HG02970 (cell line): ENCODE measurements around the gene HBM.
"Not testable (repeated sequence)": the region's sequence is repeated elsewhere in the genome, so short reads cannot be mapped to it uniquely, and the experiment has no call there.

Experiments
- ATAC-seq: cut with Tn5 transposase; IDR thresholded peaks from one replicate; pipeline ENCODE4 v1.9.1; 2021; ENCODE audit warnings: mild to moderate bottlenecking, moderate library complexity, moderate number of reproducible peaks; ENCODE audit not compliant: unreplicated experiment, low FRiP score

HBM gene, protein sequence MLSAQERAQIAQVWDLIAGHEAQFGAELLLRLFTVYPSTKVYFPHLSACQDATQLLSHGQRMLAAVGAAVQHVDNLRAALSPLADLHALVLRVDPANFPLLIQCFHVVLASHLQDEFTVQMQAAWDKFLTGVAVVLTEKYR

DNA sequence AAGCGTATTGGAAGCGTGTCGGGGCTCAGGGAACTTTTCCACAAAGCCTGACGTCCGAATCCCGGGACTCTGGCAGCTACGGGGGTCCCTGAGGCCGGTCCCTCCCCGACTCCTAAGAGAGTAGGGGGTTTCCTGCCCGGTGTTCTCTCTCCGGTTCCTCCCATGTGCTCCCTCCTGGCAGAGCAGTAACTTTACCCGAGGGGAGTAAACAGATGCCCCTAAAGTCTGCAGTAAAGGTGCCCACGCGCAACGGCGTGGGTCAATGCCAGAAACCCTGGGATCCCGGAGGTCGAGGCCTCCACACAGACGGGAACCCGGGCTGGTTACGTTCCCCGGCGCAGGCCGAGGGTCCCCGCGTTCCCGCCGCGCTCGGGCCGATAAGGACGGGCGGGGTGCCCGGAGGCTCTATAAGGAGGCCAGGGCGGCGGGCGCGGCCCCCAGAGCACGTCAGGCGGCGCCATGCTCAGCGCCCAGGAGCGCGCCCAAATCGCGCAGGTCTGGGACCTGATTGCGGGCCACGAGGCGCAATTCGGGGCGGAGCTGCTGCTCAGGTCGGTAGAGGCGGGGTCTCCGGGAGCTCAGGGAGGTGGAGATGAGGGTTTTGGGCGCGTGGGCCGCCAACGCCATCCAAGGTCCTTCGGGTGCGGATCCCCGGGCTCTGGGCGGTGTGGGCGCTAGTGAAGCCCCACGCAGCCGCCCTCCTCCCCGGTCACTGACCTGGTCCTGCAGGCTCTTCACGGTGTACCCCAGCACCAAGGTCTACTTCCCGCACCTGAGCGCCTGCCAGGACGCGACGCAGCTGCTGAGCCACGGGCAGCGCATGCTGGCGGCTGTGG, at the start of gene HBM:
Gene HBM, plus strand, starts transcription at position 440 of the 836 bp plus-strand sequence. Its CDS starts 20 bp downstream, at position 460.
- ATAC-seq: no peak

DNA sequence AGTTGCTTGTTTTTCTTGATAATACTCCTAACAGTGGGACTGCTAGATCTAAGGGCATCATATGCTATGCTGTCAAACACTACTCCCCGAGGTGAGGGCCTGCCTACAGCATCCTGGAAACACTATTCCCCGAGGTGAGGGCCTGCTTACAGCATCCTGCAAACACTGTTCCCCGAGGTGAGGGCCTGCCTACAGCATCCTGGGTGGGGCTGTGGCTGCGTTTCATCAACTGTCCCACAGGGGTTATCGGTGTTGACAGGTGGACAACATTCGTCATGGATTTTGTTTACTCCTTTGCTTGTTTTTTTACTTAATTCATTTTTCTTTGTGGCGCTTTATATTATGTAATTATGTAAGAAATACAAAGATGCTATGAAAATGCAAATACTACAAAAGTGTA, 49.8 kb upstream of the HBM start:
- ATAC-seq: no peak

DNA sequence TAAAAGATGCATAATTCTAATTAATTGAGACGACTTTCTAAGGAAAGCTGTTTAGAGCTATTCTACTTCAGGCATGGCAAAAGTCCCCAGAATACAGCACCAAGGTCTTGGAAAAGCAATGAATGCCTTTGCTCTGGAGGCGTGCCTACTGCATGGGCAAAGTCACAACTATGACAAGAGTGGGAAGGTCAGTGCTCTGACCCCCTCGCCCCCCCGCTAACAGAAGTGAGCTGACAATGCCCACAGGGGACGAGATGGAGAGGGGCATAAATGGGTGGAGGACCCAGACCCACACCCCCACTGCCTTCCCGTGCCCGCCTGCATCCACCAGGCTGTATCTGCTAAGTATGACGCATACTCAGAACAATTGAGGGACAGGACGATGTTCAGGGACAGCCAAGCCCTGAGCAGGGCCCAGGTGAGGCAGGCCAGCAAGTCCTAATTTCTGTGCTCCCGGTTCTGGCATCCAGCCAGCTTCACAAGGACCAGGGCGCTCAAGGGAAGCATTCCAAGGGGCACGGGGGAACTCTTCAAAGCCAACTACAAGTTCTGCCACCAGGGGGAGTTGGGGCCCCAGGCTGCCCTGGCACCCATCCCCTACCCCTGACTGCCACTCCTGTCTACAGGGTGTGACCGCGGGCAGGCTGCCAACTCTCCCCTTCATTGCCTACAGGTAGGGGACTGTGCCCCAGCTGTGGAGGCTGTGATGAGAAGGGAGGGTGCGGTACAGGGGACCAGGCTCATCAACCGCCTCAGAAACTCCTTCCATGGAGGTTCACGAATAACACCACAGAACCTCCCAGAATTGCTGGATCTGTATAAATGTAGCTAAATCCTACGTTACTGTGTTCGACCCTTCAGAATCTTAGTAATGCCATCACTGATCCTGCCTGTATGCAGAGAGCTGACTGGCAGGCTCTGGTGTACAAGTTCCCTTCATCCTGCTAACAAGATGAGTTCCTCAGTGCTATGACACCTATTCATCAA, 48.1 kb upstream of the HBM start:
- ATAC-seq: no peak

DNA sequence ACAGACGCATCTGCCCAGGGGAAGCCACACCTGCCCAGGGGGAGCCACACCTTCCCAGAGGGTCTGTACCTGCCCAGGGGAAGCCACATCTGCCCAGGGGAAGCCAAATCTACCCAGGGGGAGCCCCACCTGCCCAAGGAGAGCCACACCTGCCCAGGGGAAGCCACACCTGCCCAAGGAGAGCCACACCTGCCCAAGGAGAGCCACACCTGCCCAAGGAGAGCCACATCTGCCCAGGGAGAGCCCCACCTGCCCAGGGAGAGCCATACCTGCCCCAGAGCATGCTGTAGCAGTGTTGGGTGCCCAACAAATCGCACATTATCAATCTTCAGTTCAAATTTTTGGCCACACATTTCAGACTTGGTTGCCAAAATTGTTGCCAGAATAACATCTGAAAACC, 46.9 kb upstream of the HBM start:
- ATAC-seq: no peak

DNA sequence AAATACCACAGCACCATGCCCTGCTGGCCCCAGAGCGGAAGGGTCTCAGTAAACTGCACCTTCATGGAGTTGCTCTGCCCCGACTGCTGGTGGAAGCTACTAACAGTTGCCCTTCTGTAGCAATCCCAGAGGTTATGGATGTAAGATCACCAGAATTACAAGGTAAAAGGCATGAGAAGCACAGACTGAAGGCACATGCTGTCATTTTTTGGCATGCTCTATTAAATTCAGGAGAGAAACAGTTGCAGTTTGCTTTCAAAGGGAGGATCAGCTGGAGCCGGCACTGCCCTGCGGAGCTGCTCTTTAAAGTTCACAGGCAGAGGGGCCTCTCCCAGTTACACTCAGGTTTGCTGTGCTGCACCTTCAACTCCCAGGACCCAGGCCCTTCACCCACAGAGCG, 46.5 kb upstream of the HBM start:
- ATAC-seq: no peak

DNA sequence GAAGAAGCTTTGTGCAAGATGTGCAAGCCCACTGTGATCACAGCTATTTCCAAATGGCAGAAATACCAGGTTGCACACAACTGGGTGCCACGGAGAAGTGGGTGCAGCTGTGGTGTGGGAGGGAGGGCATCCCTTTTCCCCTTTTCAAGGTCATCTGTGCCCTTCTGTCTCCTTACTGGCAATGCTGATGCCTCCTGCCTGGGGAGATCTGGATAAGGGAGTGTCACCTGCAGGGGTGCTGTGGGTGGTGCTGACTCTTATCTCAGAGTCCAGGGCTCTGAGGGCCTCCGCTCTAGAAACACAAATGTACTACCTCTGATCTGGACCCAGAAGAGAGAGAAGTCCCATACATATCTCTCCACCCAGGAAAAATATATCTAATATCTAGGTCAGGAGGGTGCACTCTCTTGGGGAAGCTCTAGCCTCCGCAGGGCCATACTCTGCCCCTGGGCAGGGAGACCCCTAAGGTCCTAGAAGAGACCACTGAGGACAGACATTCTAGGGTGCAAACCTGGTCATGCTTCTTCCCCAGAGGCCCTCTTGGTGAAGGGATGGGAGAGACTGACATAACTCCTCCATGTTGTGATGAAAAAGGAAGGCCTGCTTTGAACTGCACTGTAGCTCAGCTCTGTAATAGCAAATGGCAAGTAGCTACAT, 45.8 kb upstream of the HBM start:
- no peak for ATAC-seq

DNA sequence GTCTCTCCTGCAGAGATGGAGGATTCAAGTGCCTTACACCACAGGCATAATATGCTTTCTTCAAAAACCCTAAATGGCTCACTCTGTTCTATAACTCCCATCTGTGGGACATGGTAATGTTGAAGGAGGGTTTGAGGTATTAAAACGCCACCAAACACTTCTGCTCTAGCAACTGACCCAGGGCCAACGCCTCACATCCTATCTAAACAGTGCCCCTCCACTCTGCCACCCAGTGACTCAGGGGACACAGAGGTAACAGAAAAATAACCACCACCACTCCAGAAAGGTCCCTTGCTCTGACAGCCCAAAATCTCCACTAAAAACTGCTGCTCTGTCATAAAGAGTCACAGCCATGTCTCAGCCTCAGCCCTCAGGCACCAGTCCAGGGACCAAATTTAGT, 45.0 kb upstream of the HBM start:
- no peak for ATAC-seq

DNA sequence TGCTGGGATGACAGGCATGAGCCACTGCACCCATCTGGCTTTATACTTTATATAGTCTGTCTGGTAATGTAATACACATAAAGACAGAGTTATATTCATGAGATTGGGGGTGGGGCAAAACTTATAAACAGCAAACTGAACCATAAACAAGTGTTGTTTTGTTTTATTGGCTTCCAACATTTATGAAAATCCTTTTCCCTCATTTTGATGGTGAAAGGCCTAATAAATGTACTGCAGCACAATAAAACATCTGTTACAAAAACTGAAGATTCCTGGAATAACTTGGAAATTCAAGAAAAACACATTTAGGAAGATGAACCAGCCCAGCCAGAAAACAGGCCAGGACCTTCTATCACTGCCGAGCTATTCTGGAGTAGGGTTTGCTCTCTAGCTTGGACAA, 43.4 kb upstream of the HBM start:
- no peak for ATAC-seq

DNA sequence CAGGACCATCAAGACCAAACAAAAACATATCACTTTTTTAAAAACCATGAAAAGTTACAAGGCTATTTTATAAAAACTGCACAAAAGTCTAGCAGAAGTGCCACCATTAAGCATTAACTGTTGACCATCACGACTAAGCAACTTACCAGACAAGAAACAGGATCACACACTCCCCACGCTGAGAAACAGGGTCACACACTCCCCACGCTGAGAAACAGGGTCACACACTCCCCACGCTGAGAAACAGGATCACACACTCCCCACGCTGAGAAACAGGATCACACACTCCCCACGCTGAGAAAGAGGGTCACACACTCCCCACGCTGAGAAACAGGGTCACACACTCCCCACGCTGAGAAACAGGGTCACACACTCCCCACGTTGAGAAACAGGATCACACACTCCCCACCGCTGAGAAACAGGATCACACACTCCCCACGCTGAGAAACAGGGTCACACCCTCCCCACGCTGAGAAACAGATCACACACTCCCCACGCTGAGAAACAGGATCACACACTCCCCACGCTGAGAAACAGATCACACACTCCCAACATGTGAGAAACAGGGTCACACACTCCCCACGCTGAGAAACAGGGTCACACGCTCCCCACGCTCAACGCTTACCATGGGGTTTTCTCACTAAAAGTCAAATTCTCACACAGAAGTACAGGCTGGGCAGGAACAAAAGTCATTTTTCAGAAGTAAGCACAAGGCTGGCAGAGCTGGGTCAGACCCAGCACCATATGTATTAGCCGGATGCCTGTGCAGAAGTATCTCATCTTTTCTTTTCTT, 42.0 kb upstream of the HBM start:
- ATAC-seq: not testable (repeated sequence)

DNA sequence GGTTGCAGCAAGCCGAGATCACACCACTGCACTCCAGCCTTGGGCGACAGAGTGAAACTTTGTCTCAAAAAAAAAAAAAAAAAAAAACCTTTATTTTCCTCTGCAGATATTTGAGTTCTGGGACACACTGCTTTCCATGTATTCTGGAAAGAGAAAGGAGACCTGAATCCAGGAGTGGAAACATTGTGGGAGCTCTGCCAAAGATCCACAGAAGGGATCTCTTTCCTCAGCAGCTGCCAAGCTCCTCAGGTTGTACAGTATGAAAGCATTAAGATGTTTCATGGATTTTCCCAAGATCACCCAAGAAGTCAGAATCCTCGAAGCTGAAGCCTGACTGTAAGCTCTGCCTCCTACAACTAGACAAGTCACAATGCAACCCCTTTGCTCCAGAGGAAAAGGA, 40.8 kb upstream of the HBM start:
- ATAC-seq: no peak

DNA sequence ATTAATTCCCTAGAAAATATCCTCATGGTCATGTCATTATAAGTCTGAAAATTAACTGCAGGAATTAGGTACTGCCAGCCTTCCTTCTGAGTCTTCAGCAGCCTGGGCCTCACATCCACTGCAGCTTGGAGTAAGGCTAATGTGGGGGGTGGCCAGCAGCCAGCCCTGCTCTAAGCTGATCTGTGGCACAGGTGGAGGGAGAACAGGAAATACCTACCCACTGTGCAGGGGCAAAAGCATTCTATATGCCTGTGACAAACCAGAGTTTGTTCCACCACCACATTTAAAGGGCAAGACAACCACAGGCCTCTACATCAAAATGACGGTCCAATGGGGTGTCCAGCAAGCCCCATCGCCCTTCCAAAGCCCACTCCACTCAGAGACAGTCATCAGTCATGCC, 36.7 kb upstream of the HBM start:
- no peak for ATAC-seq

DNA sequence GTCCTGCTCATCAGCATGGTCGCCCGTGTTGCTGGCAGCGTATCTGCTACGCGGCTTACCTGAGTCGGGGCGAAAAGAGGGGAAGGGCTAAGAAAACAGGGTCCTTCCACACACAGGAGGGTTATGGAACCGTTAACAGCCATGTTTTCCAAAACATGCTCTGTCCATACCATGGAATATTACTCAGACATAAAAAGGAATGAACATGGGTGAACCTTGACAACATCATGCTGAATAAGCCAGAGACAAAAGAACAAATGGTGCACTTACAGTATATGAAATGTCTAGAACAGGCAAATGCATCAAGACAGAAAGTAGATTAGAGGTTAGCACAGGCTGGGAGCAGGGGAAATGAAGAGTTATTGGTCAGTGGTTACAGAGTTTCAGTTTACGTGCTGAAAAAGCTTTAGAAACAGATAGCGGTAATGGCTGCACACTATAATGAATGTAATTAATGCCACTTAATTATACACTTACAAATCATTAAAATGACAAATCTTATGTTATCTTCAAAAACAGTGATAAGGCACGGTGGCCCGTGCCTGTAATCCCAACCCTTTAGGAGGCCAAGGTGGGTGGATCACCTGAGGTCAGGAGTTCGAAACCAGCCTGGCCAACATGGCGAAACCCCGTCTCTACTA, 35.1 kb upstream of the HBM start:
- ATAC-seq: no peak

DNA sequence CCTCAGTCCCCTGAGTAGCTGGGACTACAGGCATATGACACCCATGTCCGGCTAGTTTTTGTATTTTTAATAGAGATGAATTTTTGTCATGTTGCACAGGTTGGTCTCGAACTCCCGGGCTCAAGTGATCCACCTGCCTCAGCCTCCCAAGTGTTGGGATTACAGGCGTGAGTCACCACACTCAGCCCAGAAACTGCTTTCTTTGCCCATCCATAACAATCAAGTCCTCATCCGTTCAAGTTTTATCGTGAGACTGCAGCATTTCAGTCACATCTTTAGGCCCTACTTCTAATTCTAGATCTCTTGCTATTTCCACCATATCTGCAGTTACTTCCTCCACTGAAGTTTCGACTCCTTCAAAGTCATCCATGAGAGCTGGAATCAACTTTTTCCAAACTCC, 33.7 kb upstream of the HBM start:
- ATAC-seq: no peak

DNA sequence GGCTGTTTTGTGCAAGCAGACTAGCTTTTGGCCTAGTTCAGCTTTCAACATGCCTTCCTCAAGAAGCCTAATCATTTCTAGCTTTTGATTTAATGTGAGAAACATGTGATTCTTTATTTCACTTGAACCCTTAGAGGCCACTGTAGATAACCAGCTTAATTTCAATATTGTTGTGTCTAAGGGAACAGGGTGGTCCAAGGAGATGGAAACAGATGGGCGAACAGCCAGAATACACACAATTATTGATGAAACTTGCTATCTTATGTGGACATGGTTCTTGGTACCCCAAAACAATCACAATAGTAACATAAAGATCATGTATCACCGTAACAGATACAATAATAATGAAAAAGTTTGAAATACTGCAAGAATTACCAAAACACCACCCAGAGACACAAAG, 32.1 kb upstream of the HBM start:
- ATAC-seq: no peak

DNA sequence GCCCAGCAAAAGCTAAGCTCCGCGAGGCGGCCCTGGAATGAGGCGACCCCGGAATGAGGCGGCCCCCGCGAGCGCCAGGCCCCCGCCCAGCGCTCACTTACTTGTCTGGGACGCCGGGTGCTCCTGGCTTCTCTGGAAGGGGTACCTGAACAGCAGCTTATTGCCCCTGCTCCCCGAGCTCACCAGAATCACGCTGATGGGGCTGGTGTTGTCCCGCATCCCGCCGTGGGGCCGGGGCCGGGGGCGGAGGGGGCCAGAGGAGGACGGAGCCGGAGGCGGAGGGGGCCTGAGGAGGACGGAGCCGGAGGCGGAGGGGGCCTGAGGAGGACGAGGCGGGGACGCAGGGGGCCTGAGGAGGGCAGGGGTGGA, 27.7 kb upstream of the HBM start:
- ATAC-seq: no peak

DNA sequence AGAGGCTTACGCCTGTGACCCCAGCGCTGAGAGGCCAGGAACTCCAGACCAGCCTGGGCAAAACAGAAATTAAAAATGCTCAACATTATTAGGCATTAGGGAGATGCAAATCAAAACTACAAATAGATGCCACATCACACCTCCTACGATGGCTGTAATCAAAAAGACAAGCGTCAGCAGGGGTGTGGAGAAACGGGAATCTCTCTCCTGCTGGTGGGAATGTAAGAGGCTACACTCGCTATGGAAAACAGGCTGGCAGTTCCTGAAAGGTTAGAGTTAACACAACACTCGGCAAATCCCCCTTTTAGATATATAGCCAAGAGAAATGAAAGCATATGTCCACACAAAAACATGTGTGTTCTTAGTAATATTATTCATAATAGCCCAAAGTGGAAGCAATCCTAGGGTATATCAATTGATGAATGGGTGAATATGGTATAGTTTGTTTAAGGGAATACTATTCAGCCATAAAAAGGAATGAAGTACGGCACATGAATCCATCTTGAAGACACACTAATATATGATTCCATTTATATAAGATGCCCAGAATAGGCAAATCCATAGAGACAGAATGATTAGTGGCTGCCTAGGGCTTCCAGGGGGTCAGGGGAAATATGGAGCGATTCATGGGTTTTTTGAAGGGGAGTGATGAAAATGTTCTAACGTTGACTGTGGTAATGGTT, 25.5 kb upstream of the HBM start:
- ATAC-seq: no peak

DNA sequence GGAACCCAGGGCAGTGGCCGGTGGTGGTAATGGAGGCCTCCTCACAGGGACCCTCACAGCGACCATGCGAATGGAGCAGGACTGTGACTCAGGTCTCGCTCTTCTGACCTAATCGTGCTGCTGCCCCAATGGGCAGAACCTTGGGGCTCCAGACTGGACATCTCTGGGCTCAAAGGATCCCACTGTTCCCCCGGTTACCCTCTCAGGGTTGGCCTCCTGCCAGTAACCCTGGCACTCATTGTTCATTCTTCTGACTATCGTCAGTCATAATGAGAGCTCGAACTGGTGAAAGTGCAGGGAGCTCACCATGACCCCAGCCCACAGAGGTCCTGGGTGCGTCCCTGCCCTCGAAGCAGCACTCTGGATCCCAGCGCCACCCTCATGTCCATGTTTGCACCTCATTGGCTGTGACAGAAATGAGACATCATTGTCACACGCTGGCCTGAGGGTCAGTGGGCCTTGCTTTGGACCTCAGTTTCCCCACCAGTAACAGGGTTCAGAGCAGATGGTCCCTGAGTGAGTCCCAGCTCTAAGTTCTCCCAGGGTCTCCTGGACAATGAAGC, 23.3 kb upstream of the HBM start:
- no peak for ATAC-seq

DNA sequence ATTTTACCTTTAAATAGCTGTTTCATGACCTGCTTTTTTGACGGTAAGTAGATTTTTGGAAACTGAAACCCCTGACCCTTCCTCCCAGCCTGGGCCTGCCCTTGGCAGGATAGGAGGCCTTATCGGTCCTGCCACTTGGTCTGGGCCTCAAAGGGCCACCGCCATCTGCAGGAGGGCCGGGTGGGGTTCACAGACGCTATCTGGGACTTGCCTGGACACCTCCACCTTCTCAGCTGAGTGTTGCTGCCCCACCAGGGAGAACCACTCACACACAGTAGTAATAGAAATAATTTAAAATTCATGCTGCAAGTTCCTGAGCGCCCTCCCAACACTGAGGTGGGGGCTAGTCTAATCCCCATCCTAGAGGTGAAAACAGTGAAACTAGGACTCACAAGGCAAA, 22.7 kb upstream of the HBM start:
- no peak for ATAC-seq

DNA sequence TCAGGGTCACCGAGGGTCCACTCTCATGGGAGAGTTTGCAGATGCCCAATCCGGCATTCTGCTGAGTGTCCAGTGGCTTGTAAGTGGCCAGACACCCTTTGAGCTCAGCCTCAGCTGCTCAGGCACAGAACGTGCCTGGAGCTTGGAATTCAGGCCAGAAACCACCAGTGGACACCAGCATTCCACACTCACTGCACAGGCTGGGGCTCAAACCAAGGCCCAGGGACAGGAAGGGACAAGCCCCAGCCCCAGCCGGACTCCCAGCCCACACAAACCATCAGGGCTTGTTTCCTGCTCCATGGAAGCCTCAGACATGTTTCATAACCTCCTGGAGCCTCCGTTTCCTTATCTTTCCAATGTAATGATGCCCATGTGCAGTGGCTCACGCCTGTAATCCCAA, 22.3 kb upstream of the HBM start:
- no peak for ATAC-seq
